SK-N-SH (cell line): ENCODE data around the gene LHPP. TPM values are rescaled to one million over a fixed set of nuclear protein-coding genes. Genes with fewer than 3 reads are reported as not detected.

Source experiments
- CTCF ChIA-PET: fragments of 300-600, 350-600 bp; formaldehyde crosslinking; extraction: SDS; loops from one replicate; lab custom pipeline; 2021; lab: Yijun Ruan, JAX
- POLR2A ChIA-PET: fragments of 350-600 bp; sonication (Branson Sonifier 250); formaldehyde crosslinking; extraction: SDS; loops from one replicate; lab custom pipeline; 2020; ENCODE audit warnings: antibody characterized with exemption, inconsistent platforms; lab: Yijun Ruan, JAX
- DNase-seq: peaks from one replicate; pipeline ENCODE4 v3.0.0; 2012
- H2AFZ ChIP-seq: fragments of 200-600 bp; sonication (generic); 2 replicates; pipeline ENCODE4 v1.8.1; 2016; ENCODE audit warnings: antibody characterized with exemption, mild to moderate bottlenecking, low read depth
- H3F3A ChIP-seq: fragments of 200-600 bp; sonication (generic); replicated peaks from 2 replicates; pipeline ENCODE3; 2016; ENCODE audit warnings: antibody characterized with exemption, mild to moderate bottlenecking; ENCODE audit not compliant: insufficient read depth
- H3K27ac ChIP-seq, 2 experiments: fragments of 200-500 bp in 1 of 2; fragments of 200-600 bp in 1 of 2; sonication (Bioruptor generic) in 1 of 2; sonication (generic), shearing (Covaris generic) in 1 of 2; 2 replicates each; pipeline versions ENCODE4 v1.5.1 to v1.6.1; 2014 to 2016; ENCODE audit warnings: low read depth in 2 of 2, inconsistent platforms in 1 of 2, low read length in 1 of 2, mild to moderate bottlenecking in 1 of 2, mixed read lengths in 1 of 2
- H3K27me3 ChIP-seq: fragments of 200-600 bp; sonication (generic), shearing (Covaris generic); 2 replicates; pipeline ENCODE4 v1.6.1; 2016; ENCODE audit warnings: mixed run types; ENCODE audit not compliant: insufficient read depth
- H3K36me3 ChIP-seq, 2 experiments: fragments of 200-500 bp in 1 of 2; fragments of 200-600 bp in 1 of 2; sonication (Bioruptor generic) in 1 of 2; sonication (generic) in 1 of 2; replicated peaks in 1 of 2; 2 replicates each; pipeline versions ENCODE3 to v1.5.1; 2014 to 2016; ENCODE audit warnings: low read length in 1 of 2, mild to moderate bottlenecking in 1 of 2; ENCODE audit not compliant: insufficient read depth in 2 of 2, control insufficient read depth in 1 of 2
- H3K4me1 ChIP-seq, 2 experiments: fragments of 200-500 bp in 1 of 2; fragments of 200-600 bp in 1 of 2; sonication (Bioruptor generic) in 1 of 2; sonication (generic), shearing (Covaris generic) in 1 of 2; 2 replicates each; pipeline versions ENCODE4 v1.5.1 to v1.6.1; 2014 to 2016; ENCODE audit warnings: low read depth in 1 of 2, low read length in 1 of 2, mixed run types in 1 of 2; ENCODE audit not compliant: insufficient read depth in 2 of 2, control insufficient read depth in 1 of 2
- H3K4me2 ChIP-seq: fragments of 200-600 bp; sonication (generic), shearing (Covaris generic); 2 replicates; pipeline ENCODE4 v1.6.1; 2017; ENCODE audit warnings: mixed run types
- H3K4me3 ChIP-seq, 2 experiments: fragments of 200-500 bp in 1 of 2; fragments of 200-600 bp in 1 of 2; sonication (Bioruptor generic) in 1 of 2; sonication (generic), shearing (Covaris generic) in 1 of 2; 2 replicates each; pipeline versions ENCODE4 v1.5.1 to v1.8.1; 2014 to 2016; ENCODE audit warnings: low read depth in 2 of 2, inconsistent platforms in 1 of 2, low read length in 1 of 2, mild to moderate bottlenecking in 1 of 2, mixed read lengths in 1 of 2, moderate library complexity in 1 of 2
- H3K79me2 ChIP-seq: fragments of 200-600 bp; sonication (generic); 2 replicates; pipeline ENCODE4 v1.8.1; 2017; ENCODE audit warnings: mild to moderate bottlenecking; ENCODE audit not compliant: insufficient read depth
- H3K9ac ChIP-seq: fragments of 200-600 bp; sonication (generic); 2 replicates; pipeline ENCODE4 v1.6.1; 2017; ENCODE audit warnings: mixed run types
- H3K9me2 ChIP-seq: fragments of 200-600 bp; sonication (generic); 2 replicates; pipeline ENCODE4 v1.6.1; 2017; ENCODE audit warnings: mixed run types
- H3K9me3 ChIP-seq: fragments of 200-600 bp; sonication (generic); 2 replicates; pipeline ENCODE4 v1.6.1; 2017; ENCODE audit warnings: mixed run types, mild to moderate bottlenecking, moderate library complexity
- H4K20me1 ChIP-seq: fragments of 200-600 bp; sonication (generic); 2 replicates; pipeline ENCODE4 v1.6.1; 2017; ENCODE audit warnings: mild to moderate bottlenecking, mixed run types; ENCODE audit not compliant: insufficient read depth
- CHD2 ChIP-seq: fragments of 150-350 bp; IDR thresholded peaks from 2 replicates; pipeline ENCODE4 v1.6.1; 2018; ENCODE audit warnings: low read length; ENCODE audit not compliant: partially characterized antibody
- EP300 ChIP-seq, 2 experiments: IDR thresholded peaks; 2 replicates each; pipeline versions ENCODE4 v1.4.0 to v1.6.1; 2012; ENCODE audit warnings: borderline replicate concordance in 1 of 2, low read depth in 1 of 2, low read length in 1 of 2
- FOSL2 ChIP-seq: IDR thresholded peaks from 2 replicates; pipeline ENCODE4 v1.4.0; 2012; ENCODE audit warnings: low read depth, mild to moderate bottlenecking, moderate library complexity, borderline replicate concordance
- FOXJ3 ChIP-seq: sonication (generic); formaldehyde crosslinking; IDR thresholded peaks from 2 replicates; pipeline ENCODE4 v1.5.1; 2020; ENCODE audit warnings: mild to moderate bottlenecking, missing genetic modification reagents
- JUND ChIP-seq: IDR thresholded peaks from 2 replicates; pipeline ENCODE4 v1.4.0; 2012
- MXI1 ChIP-seq: IDR thresholded peaks from 2 replicates; pipeline ENCODE4 v1.6.1; 2012; ENCODE audit warnings: mild to moderate bottlenecking, low read depth, low read length, improper control_type of control experiment
- RAD21 ChIP-seq: IDR thresholded peaks from 2 replicates; pipeline ENCODE4 v1.6.1; 2012; ENCODE audit warnings: mild to moderate bottlenecking, low read length
- RFX5 ChIP-seq: IDR thresholded peaks from 2 replicates; pipeline ENCODE4 v1.6.1; 2012; ENCODE audit warnings: mild to moderate bottlenecking, improper control_type of control experiment, low read length
- SIN3A ChIP-seq: IDR thresholded peaks from 2 replicates; pipeline ENCODE4 v1.6.1; 2012; ENCODE audit warnings: low read depth, mild to moderate bottlenecking, low read length, moderate library complexity, borderline replicate concordance
- TAF1 ChIP-seq: IDR thresholded peaks from 2 replicates; pipeline ENCODE4 v1.6.1; 2012; ENCODE audit warnings: low read depth, mild to moderate bottlenecking, low read length, moderate library complexity, borderline replicate concordance
- TEAD4 ChIP-seq: IDR thresholded peaks from 2 replicates; pipeline ENCODE4 v1.4.0; 2012; ENCODE audit warnings: mild to moderate bottlenecking, borderline replicate concordance; ENCODE audit not compliant: insufficient read depth
- WGBS: methylation state at CpG from one replicate; pipeline ENCODE4 v1.1.6; 2017; ENCODE audit warnings: low lambda C conversion rate; 5-methylcytosine and 5-hydroxymethylcytosine counted together
- polyA plus RNA-seq, 3 experiments: library from polyadenylated mRNA; depleted of rRNA; stranded (reverse); fragments of >200 nt; gene quantifications; 2 replicates each; pipeline ENCODE4 v1.2.3, GENCODE V29; 2012
- TF ChIP-seq, protein P1 (sequence below): IDR thresholded peaks from 2 replicates; pipeline ENCODE4 v1.4.0; 2012; ENCODE audit warnings: low read depth
- TF ChIP-seq, protein P2 (sequence below): fragments of 150-350 bp; IDR thresholded peaks from 2 replicates; pipeline ENCODE4 v1.6.1; 2016; ENCODE audit warnings: mild to moderate bottlenecking, low read depth, low read length
- TF ChIP-seq, protein P3 (sequence below): IDR thresholded peaks from 2 replicates; pipeline ENCODE4 v1.6.1; 2012; ENCODE audit warnings: mild to moderate bottlenecking, low read depth, low read length, moderate library complexity

The LHPP gene
- polyA plus RNA-seq, 1 of the 3 experiments (the other 2 are of a cell fraction) = 29.8 TPM

DNA sequence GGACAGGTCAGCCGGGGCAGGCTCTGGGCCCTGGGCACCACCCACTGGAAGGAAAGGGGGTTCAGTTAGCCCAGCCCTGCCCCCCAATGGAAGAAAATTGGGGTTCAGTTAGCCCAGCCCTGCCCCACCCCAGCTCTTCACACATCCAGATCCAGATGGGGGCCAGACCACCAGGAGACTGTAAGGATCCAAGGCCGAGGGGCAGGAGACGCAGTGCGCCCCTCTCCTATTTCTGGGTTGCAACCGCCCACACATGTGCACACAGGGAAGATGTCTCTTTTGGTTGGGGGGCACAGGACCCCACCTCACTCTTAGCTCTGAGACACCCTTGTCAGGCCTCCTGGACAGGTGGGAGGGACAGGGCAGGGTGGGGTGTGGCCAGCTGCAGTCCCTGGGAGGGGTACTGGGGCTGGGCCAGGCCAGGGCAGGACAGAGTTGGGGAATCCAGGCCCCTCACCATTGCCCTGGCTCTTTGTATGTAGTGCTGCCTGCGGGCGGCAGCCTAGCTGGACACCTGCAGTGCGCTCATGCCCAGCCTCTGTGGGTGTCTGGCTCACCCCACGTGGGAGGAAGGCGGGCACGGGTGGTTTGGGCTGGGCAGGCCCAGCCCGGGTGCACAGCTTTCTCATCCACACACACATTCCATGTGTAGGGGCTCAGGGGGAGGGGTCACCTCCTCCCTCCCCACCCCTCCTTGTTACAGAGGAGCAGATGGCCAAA is 141.2 kb downstream of the LHPP start:
- Histone ChIP-seq H3K4me2 (no peak overlapping the region), H3K36me3 (no peaks in the 10 kb centered on the region), H3K9me3 (no peaks in the 10 kb centered on the region), H3K9me2 (no peaks in the 10 kb centered on the region), H3K27ac (no peak overlapping the region), H3K9ac (no peak overlapping the region), H3F3A (no peaks in the 10 kb centered on the region), H3K4me3 (no peak overlapping the region), H3K79me2 (no peaks in the 10 kb centered on the region), H2AFZ (no peak overlapping the region), H3K27me3 (no peaks in the 10 kb centered on the region), H3K4me1 (peaks cover 0 to 13% of the 10 kb centered on the region in 2 experiments; a peak in 1 of 4 replicates), H4K20me1 (no peaks in the 10 kb centered on the region)
- DNase-seq = no peak
- ChIA-PET POLR2A (no interaction called here), CTCF (interaction anchor here (0.7 to 3.6 kb wide), 5 partner anchors 12 to 139 kb away, joined by 3 to 15 read pairs (median 3); no protein-coding TSS in a partner anchor)
- WGBS = 50% methylated on average over 2 of the region's 12 CpGs
- TF ChIP-seq FOSL2 (no peak), EP300 (IDR thresholded peaks at IDR 0.05; ENCODE audit: borderline replicate concordance in 1 of 2, low read depth in 1 of 2, low read length in 1 of 2) (no peak), CHD2 (no peak)
- TF ChIP-seq, protein P1, sequence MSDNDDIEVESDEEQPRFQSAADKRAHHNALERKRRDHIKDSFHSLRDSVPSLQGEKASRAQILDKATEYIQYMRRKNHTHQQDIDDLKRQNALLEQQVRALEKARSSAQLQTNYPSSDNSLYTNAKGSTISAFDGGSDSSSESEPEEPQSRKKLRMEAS = no peak

DNA sequence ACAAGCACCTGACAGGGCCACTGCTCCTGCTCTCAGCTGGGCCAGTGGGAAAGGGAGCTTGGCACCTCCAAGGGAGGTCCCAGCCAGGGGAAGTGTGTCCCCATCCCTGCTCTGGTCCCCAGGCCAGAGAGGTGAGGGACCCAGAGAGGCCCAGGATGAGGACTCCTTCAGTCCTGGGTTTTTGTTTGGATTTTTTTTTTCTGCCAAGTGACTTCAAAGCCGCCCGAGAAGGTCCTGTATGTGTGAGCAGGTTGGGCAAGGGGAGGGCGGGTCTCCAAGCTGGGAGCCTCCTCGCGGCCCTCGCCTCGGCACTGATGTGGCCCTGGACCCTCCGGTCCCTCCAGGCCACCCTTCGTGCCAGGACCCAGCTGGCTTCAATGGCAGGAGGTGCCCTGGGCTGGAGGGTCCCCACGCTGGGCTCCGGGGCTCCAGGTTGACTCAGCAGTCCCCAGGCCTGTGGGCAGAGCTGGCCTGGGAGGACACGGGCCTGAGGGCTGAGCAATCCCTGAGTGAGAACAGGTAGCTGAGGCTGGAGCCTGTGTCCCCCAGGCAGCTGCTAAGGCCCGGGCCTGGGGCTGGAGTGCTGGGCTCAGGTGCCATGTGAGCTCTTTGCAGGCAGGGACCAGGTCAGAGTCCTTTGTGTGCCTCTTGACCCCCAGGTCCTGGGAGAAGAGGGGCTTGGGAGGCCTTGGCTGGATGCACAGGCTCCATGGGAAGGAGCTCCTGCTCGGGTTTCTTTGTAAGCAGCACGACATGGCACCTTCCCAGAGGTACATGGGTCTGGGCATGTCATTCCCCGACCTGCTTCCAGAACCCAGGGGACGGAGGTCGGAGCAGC is 142.0 kb downstream of the LHPP start:
- TF ChIP-seq, protein P2, sequence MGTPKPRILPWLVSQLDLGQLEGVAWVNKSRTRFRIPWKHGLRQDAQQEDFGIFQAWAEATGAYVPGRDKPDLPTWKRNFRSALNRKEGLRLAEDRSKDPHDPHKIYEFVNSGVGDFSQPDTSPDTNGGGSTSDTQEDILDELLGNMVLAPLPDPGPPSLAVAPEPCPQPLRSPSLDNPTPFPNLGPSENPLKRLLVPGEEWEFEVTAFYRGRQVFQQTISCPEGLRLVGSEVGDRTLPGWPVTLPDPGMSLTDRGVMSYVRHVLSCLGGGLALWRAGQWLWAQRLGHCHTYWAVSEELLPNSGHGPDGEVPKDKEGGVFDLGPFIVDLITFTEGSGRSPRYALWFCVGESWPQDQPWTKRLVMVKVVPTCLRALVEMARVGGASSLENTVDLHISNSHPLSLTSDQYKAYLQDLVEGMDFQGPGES = no peak
- no peak for TF ChIP-seq TEAD4
- no peak for TF ChIP-seq RFX5
- no peak for TF ChIP-seq SIN3A
- TF ChIP-seq MXI1 = no peak
- no peak for TF ChIP-seq RAD21
- no peak for TF ChIP-seq FOXJ3 (CRISPR knock-in tag)
- TF ChIP-seq, protein P3, sequence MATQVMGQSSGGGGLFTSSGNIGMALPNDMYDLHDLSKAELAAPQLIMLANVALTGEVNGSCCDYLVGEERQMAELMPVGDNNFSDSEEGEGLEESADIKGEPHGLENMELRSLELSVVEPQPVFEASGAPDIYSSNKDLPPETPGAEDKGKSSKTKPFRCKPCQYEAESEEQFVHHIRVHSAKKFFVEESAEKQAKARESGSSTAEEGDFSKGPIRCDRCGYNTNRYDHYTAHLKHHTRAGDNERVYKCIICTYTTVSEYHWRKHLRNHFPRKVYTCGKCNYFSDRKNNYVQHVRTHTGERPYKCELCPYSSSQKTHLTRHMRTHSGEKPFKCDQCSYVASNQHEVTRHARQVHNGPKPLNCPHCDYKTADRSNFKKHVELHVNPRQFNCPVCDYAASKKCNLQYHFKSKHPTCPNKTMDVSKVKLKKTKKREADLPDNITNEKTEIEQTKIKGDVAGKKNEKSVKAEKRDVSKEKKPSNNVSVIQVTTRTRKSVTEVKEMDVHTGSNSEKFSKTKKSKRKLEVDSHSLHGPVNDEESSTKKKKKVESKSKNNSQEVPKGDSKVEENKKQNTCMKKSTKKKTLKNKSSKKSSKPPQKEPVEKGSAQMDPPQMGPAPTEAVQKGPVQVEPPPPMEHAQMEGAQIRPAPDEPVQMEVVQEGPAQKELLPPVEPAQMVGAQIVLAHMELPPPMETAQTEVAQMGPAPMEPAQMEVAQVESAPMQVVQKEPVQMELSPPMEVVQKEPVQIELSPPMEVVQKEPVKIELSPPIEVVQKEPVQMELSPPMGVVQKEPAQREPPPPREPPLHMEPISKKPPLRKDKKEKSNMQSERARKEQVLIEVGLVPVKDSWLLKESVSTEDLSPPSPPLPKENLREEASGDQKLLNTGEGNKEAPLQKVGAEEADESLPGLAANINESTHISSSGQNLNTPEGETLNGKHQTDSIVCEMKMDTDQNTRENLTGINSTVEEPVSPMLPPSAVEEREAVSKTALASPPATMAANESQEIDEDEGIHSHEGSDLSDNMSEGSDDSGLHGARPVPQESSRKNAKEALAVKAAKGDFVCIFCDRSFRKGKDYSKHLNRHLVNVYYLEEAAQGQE = no peak
- no peak for TF ChIP-seq JUND
- no peak for TF ChIP-seq FOSL2
- TF ChIP-seq TAF1 = no peak
- no peak overlapping the region for H3K27ac ChIP-seq
- H3K79me2 ChIP-seq = no peaks in the 10 kb centered on the region
- no peak overlapping the region for H2AFZ ChIP-seq
- no peak for DNase-seq
- H4K20me1 ChIP-seq = no peaks in the 10 kb centered on the region
- no peaks in the 10 kb centered on the region for H3K27me3 ChIP-seq
- 88% methylated on average over 10 of the region's 18 CpGs for WGBS
- no peaks in the 10 kb centered on the region for H3F3A ChIP-seq
- H3K9me3 ChIP-seq = no peaks in the 10 kb centered on the region
- ChIA-PET POLR2A (no interaction called here), CTCF (interaction anchor here (0.8 to 3.6 kb wide), 5 partner anchors 46 to 138 kb away, joined by 3 to 15 read pairs (median 3); no protein-coding TSS in a partner anchor)
- no peak overlapping the region for H3K4me2 ChIP-seq
- peaks cover 0 to 13% of the 10 kb centered on the region in 2 experiments; a peak in 1 of 4 replicates for H3K4me1 ChIP-seq
- no peak overlapping the region for H3K9ac ChIP-seq
- H3K36me3 ChIP-seq = no peaks in the 10 kb centered on the region
- no peak overlapping the region for H3K4me3 ChIP-seq
- H3K9me2 ChIP-seq = no peaks in the 10 kb centered on the region
